ENCODE data around the gene MPRIP.

Gene MPRIP

GRCh38 chr17:17206124-17206912 is 164.1 kb downstream of the MPRIP start, which contains the start of gene PLD6:
PLD6 (minus strand) TSS chr17:17206333; CDS start chr17:17206286, 47 bp downstream.
- no peak; the same call in 1 of the 2 replicates for TF ChIP-seq POLR2A (IDR thresholded peaks at IDR 0.05; ENCODE audit: low read depth, low read length)
- FAIRE-seq = peak; percentile 52
- DNase-seq (ENCODE audit: insufficient read length, low spot score) = peak; percentile 86

GRCh38 chr17:17206913-17207335 is 164.7 kb downstream of the MPRIP start:
- DNase-seq (ENCODE audit: insufficient read length, low spot score) (no peak), FAIRE-seq (no peak)
- TF ChIP-seq POLR2A (IDR thresholded peaks at IDR 0.05; ENCODE audit: low read depth, low read length) = no peak

GRCh38 chr17:17207998-17208397 is 165.7 kb downstream of the MPRIP start:
- DNase-seq (ENCODE audit: insufficient read length, low spot score) (no peak), FAIRE-seq (no peak)
- TF ChIP-seq POLR2A (IDR thresholded peaks at IDR 0.05; ENCODE audit: low read depth, low read length) = no peak

GRCh38 chr17:17213775-17214174 is 171.5 kb downstream of the MPRIP start:
- TF ChIP-seq POLR2A (IDR thresholded peaks at IDR 0.05; ENCODE audit: low read depth, low read length) = no peak
- DNase-seq (ENCODE audit: insufficient read length, low spot score) (no peak), FAIRE-seq (no peak)

DNA sequence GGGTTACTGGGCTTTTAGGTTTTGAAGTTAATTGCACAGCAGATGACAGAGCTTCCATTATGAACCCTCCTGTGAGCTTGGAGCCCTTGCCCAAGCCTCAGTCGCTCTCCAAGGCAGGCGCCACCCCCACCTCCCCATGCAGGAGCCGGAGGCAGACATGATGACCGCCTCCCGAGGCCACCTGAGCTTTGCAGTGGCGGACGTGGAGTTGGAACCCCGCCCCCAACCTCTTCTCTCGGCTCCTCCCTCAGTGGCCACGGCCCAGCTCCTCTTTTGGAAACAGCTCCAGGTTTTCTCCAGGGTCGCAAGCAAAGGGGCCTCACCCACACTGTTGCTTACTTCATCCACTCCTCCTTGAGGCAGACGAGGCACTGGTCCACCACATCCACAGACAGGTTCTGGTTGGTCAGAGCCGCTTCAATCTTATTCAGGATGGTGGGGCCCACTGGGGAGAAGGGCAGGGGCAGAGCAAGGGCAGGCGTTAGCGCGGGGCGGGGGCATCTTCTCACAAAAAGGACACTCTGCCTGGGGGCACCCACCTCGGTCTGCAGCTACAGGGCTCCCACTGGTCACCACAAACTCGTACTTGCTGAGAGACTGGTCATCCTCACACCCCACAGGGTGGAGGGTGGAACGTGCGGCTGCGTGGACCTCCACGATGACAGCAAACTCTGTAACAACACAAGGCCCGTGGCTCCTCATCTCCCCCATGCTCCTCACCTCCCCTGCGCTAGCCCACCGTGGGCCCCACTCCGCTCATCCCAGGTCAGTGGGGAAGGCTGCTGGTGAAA is 172.6 kb downstream of the MPRIP start:
- FAIRE-seq (no peak), DNase-seq (ENCODE audit: insufficient read length, low spot score) (no peak)
- no peak for TF ChIP-seq POLR2A (IDR thresholded peaks at IDR 0.05; ENCODE audit: low read depth, low read length)

DNA sequence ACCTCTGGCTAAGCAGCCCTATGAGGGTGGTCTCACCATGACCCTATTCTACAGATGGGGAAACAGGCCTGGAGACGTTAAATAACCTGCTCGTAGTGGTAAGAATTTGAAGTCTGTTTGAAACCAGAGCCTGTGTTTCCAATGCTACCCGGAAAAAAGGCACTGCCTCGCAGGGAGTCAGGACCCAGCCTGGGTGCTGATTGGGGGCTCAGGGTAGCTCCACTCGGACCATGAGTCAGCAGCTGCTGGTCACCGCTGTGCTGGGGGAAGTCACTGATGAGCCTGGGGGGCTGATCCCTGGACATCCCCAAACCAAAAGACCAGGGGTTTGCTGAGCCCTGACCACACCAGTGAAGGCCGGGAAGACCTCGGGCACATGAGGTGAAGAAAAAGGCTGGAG is 173.3 kb downstream of the MPRIP start:
- no peak for TF ChIP-seq POLR2A (IDR thresholded peaks at IDR 0.05; ENCODE audit: low read depth, low read length)
- FAIRE-seq (no peak), DNase-seq (ENCODE audit: insufficient read length, low spot score) (no peak)

- DNase-seq (ENCODE audit: insufficient read length, low spot score) = no peak
- no peak for FAIRE-seq
- TF ChIP-seq POLR2A (IDR thresholded peaks at IDR 0.05; ENCODE audit: low read depth, low read length) = no peak
Measured at GRCh38 chr17:17216236-17216635, 174.0 kb downstream of the MPRIP start.

DNA sequence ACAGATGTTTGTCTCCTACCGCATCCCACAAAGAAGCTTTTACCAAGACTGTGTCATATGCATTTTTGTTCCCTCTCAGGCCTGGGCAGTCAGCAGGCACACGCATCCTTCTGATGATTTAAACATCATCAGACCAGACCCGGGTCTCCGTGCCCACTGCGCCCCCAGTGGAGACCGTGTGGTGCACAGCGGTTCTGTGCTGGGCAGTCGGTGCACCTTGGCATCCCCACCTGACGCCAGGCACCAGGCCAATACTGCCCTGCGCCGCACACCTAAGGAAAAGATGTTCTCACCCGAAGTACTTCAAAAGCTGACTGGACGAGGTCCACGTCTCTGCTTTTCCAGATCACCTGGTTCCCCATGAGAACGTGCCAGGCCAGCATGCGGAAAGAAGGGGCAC is 174.5 kb downstream of the MPRIP start:
- no peak for DNase-seq (ENCODE audit: insufficient read length, low spot score)
- TF ChIP-seq POLR2A (IDR thresholded peaks at IDR 0.05; ENCODE audit: low read depth, low read length) = no peak
- no peak for FAIRE-seq

GRCh38 chr17:17217995-17218394 is 175.7 kb downstream of the MPRIP start:
- TF ChIP-seq POLR2A (IDR thresholded peaks at IDR 0.05; ENCODE audit: low read depth, low read length) = no peak

DNA sequence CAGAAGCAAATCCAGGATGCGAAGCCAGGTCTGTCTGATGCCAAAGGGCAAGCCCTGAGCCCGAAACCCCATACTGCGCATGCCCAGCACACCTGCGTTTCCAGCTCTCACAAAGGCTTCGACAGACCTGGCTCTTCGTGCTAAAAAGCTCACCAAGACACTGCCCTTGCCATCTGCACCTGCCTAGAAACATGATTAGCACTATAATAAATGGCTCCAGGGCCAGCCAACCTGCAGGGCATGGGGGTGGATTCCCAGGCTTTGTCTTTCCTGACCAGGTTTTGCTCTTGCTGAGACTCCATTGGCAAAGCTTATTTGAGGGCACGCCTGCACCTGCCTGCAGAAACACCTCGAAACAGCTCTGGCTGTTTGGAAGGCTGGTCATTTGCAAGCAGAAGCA is 178.3 kb downstream of the MPRIP start:
- TF ChIP-seq POLR2A (IDR thresholded peaks at IDR 0.05; ENCODE audit: low read depth, low read length) = no peak
- DNase-seq (ENCODE audit: insufficient read length, low spot score) = no peak
- no peak for FAIRE-seq

More at GRCh38 chr17:17217995-17218394, 175.7 kb downstream of the MPRIP start:
- FAIRE-seq = no peak
- no peak for DNase-seq (ENCODE audit: insufficient read length, low spot score)

DNA sequence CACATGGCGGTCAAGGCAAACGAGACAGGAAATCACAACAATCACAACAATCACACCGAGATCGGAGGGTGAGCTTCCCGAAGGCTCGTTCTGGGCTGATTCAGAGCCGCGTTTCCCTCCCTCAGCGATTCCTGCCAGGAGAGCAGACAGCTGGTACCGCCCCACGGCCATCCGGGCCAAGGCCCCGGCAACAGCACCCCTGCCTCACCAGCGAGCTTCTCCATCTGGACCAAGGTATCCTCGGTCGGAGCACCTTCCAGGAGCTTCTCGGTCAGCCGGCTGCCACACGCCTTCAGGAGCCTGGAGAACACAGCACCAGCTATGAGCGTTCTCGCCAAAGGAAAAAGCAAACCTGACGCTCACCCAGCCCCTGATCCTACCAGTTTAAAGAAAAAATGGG is 179.1 kb downstream of the MPRIP start:
- no peak for TF ChIP-seq POLR2A (IDR thresholded peaks at IDR 0.05; ENCODE audit: low read depth, low read length)
- DNase-seq (ENCODE audit: insufficient read length, low spot score) (no peak), FAIRE-seq (no peak)

GRCh38 chr17:17223736-17224135 is 181.5 kb downstream of the MPRIP start:
- DNase-seq (ENCODE audit: insufficient read length, low spot score) = no peak
- no peak for FAIRE-seq
- TF ChIP-seq POLR2A (IDR thresholded peaks at IDR 0.05; ENCODE audit: low read depth, low read length) = no peak

DNA sequence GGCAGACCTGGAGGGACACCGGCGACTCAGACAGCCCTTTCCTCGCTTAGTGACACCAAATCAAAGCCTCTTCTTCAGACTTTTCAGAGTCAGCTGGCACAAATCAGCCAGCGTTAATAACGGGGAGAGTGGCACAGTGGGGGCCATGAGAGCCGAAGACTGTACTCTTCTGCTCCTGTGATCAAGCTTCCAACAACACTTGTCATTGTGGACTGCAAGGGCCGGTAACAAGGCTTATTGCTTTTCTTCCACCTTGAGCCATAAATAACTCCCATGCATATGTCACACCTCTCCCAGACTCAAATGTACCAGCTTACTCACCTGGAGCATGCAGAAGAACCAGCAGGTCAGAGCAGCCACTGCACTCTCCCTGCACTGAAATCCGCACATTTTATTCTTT is 181.9 kb downstream of the MPRIP start:
- TF ChIP-seq POLR2A (IDR thresholded peaks at IDR 0.05; ENCODE audit: low read depth, low read length) = no peak
- FAIRE-seq = no peak
- DNase-seq (ENCODE audit: insufficient read length, low spot score) = no peak

- no peak for TF ChIP-seq POLR2A (IDR thresholded peaks at IDR 0.05; ENCODE audit: low read depth, low read length)
- FAIRE-seq (no peak), DNase-seq (ENCODE audit: insufficient read length, low spot score) (no peak)
Measured at GRCh38 chr17:17225901-17226300, 183.6 kb downstream of the MPRIP start.

Measured in H54 (cell line).